Thymus (tissue), 11 donors: ENCODE measurements around the gene ATP6V1G1. TPM values are rescaled to one million over a fixed set of nuclear protein-coding genes. Genes with fewer than 3 reads are reported as not detected.
"Not testable (repeated sequence)": the region's sequence is repeated elsewhere in the genome, so short reads cannot be mapped to it uniquely, and the experiment has no call there.

Experiments used
- DNase-seq, 9 donors: peaks; one replicate each; pipeline ENCODE4 v3.0.0-alpha.2; 2013; ENCODE audit warnings: low spot score in 9 of 9, low read depth in 6 of 9, missing footprints in 1 of 9
- H3K27ac ChIP-seq, 2 donors: one replicate each; pipeline ENCODE4 v1.5.1; 2013; ENCODE audit warnings: control low read depth in 1 of 2, low read depth in 1 of 2, low read length in 1 of 2, mild to moderate bottlenecking in 1 of 2, moderate library complexity in 1 of 2
- H3K27me3 ChIP-seq, 2 donors: one replicate each; pipeline ENCODE4 v1.5.1; 2013; ENCODE audit warnings: low read length in 1 of 2; ENCODE audit not compliant: control insufficient read depth in 2 of 2, insufficient read depth in 1 of 2
- H3K36me3 ChIP-seq, 2 donors: one replicate each; pipeline ENCODE4 v1.5.1; 2013; ENCODE audit warnings: low read length in 1 of 2, mild to moderate bottlenecking in 1 of 2, moderate library complexity in 1 of 2; ENCODE audit not compliant: control insufficient read depth in 2 of 2, insufficient read depth in 2 of 2
- H3K4me1 ChIP-seq, 2 donors: one replicate each; pipeline ENCODE4 v1.5.1; 2013; ENCODE audit warnings: low read length in 2 of 2; ENCODE audit not compliant: control insufficient read depth in 2 of 2, insufficient read depth in 2 of 2
- H3K4me3 ChIP-seq, 2 donors: one replicate each; pipeline ENCODE4 v1.5.1; 2013; ENCODE audit warnings: low read length in 2 of 2, control low read depth in 1 of 2, mild to moderate bottlenecking in 1 of 2
- H3K9me3 ChIP-seq, 2 donors: one replicate each; pipeline ENCODE4 v1.5.1; 2013; ENCODE audit warnings: low read length in 1 of 2, mild to moderate bottlenecking in 1 of 2; ENCODE audit not compliant: control insufficient read depth in 2 of 2, insufficient read depth in 1 of 2
- WGBS: extraction: QIAGEN DNeasy Blood & Tissue Kit; methylation state at CpG from one replicate; pipeline ENCODE4 v1.1.7; 2013; 5-methylcytosine and 5-hydroxymethylcytosine counted together
- polyA plus RNA-seq: library from polyadenylated mRNA; stranded (reverse); fragments of 200-250 nt; gene quantifications from one replicate; pipeline ENCODE4 v1.2.3, GENCODE V29; 2013
- total RNA-seq: library from RNA; stranded (reverse); fragments of 120-200 nt; gene quantifications from one replicate; pipeline ENCODE4 v1.2.4, GENCODE V29; 2013
- donor health status: healthy.

Gene ATP6V1G1
- total and polyA plus RNA-seq, 2 donors = 168 to 222 TPM

DNA sequence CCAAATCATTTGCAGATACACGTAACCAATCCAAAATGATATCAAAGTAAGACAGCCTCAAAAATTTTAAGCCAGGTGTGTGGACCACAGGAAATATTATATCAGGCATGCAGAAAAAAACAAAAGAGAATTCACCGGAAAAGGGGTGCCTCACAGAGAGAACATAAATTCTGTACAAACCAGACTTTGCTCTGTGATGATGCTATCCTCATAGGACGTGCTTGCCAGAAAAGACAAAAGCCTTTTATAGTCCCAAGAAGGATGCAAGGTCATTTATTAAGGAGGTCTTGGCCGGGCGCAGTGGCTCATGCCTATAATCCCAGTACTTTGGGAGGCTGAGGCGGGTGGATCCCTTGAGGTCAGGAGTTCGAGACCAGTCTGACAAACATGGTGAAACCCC is 16.8 kb upstream of the ATP6V1G1 start:
- no peak for DNase-seq
- WGBS = 93% methylated on average over 7 of the region's 7 CpGs
- H3K9me3 ChIP-seq = no peaks in the 10 kb centered on the region

DNA sequence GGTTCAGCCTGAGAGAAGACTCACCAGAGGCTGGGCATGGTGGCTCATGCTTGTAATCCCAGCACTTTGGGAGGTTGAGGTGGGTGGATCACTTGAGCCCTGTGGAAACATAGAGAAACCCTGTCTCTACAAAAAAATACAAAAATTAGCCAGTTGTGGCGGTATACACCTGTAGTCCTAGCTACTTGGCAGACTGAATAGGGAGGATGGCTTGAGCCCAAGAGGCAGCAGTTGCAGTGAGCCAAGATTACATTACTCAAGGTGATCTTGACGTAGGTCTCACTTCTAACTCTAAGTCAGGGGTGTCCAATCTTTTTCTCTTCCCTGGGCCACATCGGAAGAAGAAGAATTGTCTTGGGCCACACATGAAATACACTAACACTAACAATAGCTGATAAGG is 16.2 kb upstream of the ATP6V1G1 start:
- no peak for DNase-seq
- no peaks in the 10 kb centered on the region for H3K36me3 ChIP-seq
- H3K27me3 ChIP-seq = no peaks in the 10 kb centered on the region
- no peak overlapping the region for H3K4me3 ChIP-seq
- 93% methylated on average over 3 of the region's 3 CpGs for WGBS
- no peaks in the 10 kb centered on the region for H3K4me1 ChIP-seq
- no peak overlapping the region for H3K27ac ChIP-seq
- H3K9me3 ChIP-seq = no peaks in the 10 kb centered on the region

More for the DNA sequence above, 16.8 kb upstream of the ATP6V1G1 start:
- Histone ChIP-seq H3K4me3 (no peak overlapping the region), H3K36me3 (no peaks in the 10 kb centered on the region), H3K4me1 (no peaks in the 10 kb centered on the region), H3K27ac (no peak overlapping the region), H3K27me3 (no peaks in the 10 kb centered on the region)

DNA sequence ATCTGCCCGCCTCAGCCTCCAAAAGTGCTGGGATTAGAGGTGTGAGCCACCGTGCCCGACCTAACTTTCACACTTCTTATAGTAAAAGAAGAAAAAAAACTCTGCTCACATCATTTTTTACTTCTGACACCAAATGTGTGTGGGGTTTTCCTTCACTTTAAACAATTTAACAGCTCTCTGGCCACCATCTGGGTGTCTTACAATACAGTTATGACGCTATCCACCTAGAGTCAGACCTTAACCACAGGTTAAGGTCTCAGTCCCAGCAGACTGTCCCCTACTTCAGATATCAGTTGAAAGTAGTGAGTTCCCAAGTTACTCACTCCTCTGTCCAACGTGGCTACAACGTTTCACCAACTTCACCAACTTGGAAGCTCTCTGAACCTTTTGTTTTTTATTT is 15.4 kb upstream of the ATP6V1G1 start:
- WGBS = 97% methylated on average over 6 of the region's 6 CpGs

DNA sequence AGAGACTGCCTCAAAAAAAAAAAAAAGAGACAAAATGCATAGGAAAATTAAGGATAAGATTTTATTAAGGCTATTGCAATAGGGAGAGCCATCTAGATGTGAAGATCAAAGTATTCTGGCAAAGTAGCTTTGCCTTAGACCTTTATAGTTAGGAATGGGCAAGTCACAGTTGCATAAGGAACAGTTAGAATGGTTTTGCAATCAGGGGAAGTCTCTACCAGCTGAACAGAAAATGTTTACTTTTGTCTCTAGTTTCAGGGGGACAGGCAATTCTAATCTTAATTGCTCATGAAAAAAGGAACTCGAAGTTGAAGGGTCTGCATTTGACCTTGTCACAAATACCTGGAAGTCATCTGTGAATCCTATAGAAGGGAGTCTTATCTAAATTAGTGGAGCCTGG is 13.1 kb upstream of the ATP6V1G1 start:
- Histone ChIP-seq H3K9me3 (no peaks in the 10 kb centered on the region), H3K36me3 (no peaks in the 10 kb centered on the region), H3K4me1 (no peaks in the 10 kb centered on the region), H3K27me3 (no peaks in the 10 kb centered on the region), H3K4me3 (no peak overlapping the region), H3K27ac (no peak overlapping the region)
- WGBS = 11% methylated on average over 1 of the region's 1 CpG
- DNase-seq = no peak

More for the DNA sequence above, 15.4 kb upstream of the ATP6V1G1 start:
- Histone ChIP-seq H3K27me3 (no peaks in the 10 kb centered on the region), H3K9me3 (no peaks in the 10 kb centered on the region), H3K4me3 (no peak overlapping the region), H3K4me1 (no peaks in the 10 kb centered on the region), H3K27ac (no peak overlapping the region), H3K36me3 (no peaks in the 10 kb centered on the region)
- DNase-seq = no peak

DNA sequence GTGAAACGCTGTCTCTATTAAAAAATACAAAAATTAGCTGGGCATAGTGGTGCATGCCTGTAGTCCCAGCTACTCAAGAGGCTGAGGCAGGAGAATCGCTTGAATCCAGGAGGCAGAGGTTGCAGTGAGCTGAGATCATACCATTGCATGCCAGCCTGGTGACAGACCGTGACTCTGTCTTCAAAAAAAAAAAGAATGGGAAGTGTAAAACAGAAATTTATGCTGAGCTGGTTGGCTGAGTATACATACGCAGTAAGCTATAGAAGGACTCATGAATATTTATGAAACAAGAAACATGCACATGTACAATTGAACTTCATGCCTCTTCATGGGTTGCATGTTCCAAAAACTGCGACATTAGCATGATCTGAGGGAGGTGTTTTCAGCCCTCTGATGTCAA is 10.8 kb upstream of the ATP6V1G1 start:
- not testable (repeated sequence) for H3K9me3 ChIP-seq, H3K4me3 ChIP-seq, DNase-seq, H3K4me1 ChIP-seq, H3K27ac ChIP-seq, H3K27me3 ChIP-seq, H3K36me3 ChIP-seq
- 97% methylated on average over 5 of the region's 5 CpGs for WGBS

DNA sequence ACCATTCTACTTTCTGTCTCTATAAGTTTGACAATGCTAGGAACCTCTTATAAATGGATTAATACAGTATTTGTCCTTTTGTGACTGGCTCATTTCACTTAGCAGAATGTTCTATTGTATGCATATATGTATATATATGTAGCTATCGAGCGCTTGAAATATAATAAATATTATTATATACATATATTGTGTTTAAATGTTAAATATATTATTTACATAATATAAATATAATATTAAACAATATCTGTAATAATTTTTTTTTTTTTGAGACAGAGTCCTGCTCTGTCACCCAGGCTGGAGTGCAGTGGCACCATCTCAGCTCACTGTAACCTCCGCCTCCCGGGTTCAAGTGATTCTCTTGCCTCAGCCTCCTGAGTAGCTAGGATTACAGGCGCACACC is 9.4 kb upstream of the ATP6V1G1 start:
- H3K9me3 ChIP-seq, H3K27ac ChIP-seq, H3K27me3 ChIP-seq, DNase-seq, H3K36me3 ChIP-seq, H3K4me3 ChIP-seq, H3K4me1 ChIP-seq: not testable (repeated sequence)
- 88% methylated on average over 5 of the region's 5 CpGs for WGBS

DNA sequence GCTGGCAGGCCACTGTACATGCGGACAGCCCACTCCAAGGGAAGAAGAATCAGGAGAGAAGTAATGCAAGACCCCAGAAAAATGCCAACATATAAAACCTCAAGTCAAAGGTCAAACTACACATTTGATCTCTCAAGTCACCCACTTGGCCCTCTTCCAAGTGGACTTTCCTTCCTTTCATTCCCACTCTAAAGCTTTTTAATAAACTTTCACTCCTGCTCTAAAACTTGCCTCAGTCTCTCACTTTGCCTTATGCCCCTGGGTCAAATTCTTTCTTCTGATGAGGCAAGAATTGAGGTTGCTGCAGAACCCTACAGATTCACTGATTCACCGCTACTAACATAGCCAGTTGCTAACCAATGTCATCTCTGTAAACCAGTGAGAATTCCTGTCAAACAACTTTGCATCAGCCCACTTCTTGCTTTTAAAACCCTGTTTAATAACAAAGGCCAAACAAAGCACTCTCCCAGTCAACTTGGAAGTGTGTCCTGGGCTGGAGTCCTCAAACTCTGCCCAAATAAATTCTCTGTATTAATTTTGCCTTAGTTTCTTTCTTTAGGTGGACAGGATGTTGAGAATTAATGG is 6.9 kb upstream of the ATP6V1G1 start:
- H3K36me3 ChIP-seq = no peaks in the 10 kb centered on the region

DNA sequence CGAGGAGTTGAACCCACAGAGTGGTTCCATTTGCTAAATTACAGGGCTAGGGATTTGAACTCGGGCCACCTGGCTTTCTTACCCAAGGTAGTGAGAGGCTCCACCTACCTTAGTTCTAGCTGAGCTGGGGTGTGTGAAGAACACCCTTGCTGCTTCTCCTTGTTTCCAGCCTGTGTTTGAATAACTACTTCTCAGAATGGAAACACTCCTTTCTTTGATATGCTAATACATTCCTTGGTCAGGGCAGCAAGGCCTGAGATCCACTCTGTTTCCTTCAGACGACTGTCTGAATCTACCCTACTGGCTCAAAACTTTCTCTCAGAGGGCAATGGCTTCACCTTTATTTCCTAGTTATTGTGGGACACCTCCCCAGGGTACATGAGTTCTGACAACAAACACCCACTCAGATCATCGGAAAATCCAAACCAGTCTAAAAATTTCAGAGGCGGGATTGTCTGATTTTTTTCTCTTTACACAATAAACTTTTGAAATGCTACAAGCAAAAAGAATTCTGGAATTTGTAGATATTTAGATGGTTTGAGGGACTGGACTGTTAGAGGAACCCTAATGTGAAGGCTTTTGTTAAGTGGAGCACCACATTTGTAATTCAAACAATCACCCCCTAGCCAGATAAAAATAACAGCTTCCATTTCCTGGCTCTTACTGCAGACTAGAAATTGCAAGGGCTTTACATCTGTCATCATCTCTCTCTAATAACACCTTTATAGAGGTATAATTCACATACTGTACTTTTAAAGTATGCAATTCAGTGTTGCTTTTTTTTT is 4.0 kb upstream of the ATP6V1G1 start:
- H3K9me3 ChIP-seq = no peaks in the 10 kb centered on the region
- WGBS = 95% methylated on average over 5 of the region's 5 CpGs
- no peak overlapping the region for H3K27ac ChIP-seq
- H3K36me3 ChIP-seq = no peaks in the 10 kb centered on the region
- H3K27me3 ChIP-seq = no peaks in the 10 kb centered on the region
- H3K4me1 ChIP-seq = peaks cover 4 to 7% of the 10 kb centered on the region in 2 donors
- DNase-seq = no peak
- no peak overlapping the region for H3K4me3 ChIP-seq

More for the DNA sequence above, 6.9 kb upstream of the ATP6V1G1 start:
- no peak overlapping the region for H3K27ac ChIP-seq
- H3K27me3 ChIP-seq = no peaks in the 10 kb centered on the region
- H3K4me1 ChIP-seq = no peaks in the 10 kb centered on the region
- 97% methylated on average over 2 of the region's 2 CpGs for WGBS
- no peaks in the 10 kb centered on the region for H3K9me3 ChIP-seq
- no peak overlapping the region for H3K4me3 ChIP-seq
- no peak for DNase-seq

DNA sequence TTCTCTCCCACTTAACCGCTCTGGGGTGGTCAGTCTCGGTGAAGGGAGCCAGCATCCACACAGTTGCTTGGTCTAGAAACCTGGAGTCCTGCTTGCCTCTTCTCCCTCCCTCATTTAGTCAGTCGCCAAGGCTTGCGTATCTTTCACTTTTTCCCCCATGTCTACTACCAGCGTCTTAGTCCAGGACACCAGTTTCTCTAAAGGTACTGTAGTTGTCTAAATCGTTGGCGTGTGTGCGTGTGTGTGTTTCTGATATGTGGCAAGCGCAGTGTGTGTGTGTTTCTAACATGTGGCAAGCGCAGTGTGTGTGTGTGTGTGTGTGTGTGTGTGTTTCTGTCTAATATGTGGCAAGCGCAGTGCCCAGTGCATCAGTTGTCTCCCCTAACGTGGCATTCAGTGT is 641 bp downstream of the ATP6V1G1 start:
- DNase-seq = peak in 1 of 9 donors; percentile 11
- WGBS = 2% methylated on average over 12 of the region's 12 CpGs
- H3K36me3 ChIP-seq = peaks cover 7% of the 10 kb centered on the region in 2 donors
- H3K9me3 ChIP-seq = no peaks in the 10 kb centered on the region
- H3K4me3 ChIP-seq = peak overlapping the region; percentile 84 to 99
- H3K27me3 ChIP-seq = no peaks in the 10 kb centered on the region
- peak overlapping the region; percentile 84 to 91 for H3K27ac ChIP-seq
- H3K4me1 ChIP-seq = peaks cover 33 to 34% of the 10 kb centered on the region in 2 donors
